WTC11 (cell line): Measurements from ENCODE around the gene CXorf49B.

Experiments used
- ATF1 ChIP-seq: sonication (generic); formaldehyde crosslinking; IDR thresholded peaks from 2 replicates; pipeline ENCODE4 v1.8.1; 2023; ENCODE audit warnings: mild to moderate bottlenecking, moderate library complexity, missing genetic modification reagents
- CTCF ChIP-seq: fragments of 200-600 bp; IDR thresholded peaks from 2 replicates; pipeline ENCODE4 v1.8.0; 2022; ENCODE audit warnings: antibody characterized with exemption
- FOXP1 ChIP-seq: sonication (generic); formaldehyde crosslinking; IDR thresholded peaks from 2 replicates; pipeline ENCODE4 v1.8.0; 2022; ENCODE audit warnings: missing genetic modification reagents, mild to moderate bottlenecking, moderate library complexity, borderline replicate concordance
- MAX ChIP-seq: sonication (generic); formaldehyde crosslinking; IDR thresholded peaks from 2 replicates; pipeline ENCODE4 v1.8.0; 2022; ENCODE audit warnings: mild to moderate bottlenecking, missing genetic modification reagents
- RELA ChIP-seq: sonication (generic); formaldehyde crosslinking; IDR thresholded peaks from 2 replicates; pipeline ENCODE4 v1.8.1; 2022; ENCODE audit warnings: missing genetic modification reagents, mild to moderate bottlenecking, borderline replicate concordance
- TF ChIP-seq, protein P1 (sequence below): sonication (generic); formaldehyde crosslinking; IDR thresholded peaks from 2 replicates; pipeline ENCODE4 v1.8.1; 2022; ENCODE audit warnings: missing genetic modification reagents, borderline replicate concordance
- TF ChIP-seq, protein P2 (sequence below): sonication (generic); formaldehyde crosslinking; IDR thresholded peaks from 2 replicates; pipeline ENCODE4 v1.8.1; 2023; ENCODE audit warnings: mild to moderate bottlenecking, missing genetic modification reagents, borderline replicate concordance
- TF ChIP-seq, protein P3 (sequence below): sonication (generic); formaldehyde crosslinking; IDR thresholded peaks from 2 replicates; pipeline ENCODE4 v1.8.1; 2023; ENCODE audit warnings: mild to moderate bottlenecking, moderate library complexity, missing genetic modification reagents

GRCh38 chrX:71815121-71815905 is 52.2 kb downstream of the CXorf49B start:
- TF ChIP-seq, protein P1, sequence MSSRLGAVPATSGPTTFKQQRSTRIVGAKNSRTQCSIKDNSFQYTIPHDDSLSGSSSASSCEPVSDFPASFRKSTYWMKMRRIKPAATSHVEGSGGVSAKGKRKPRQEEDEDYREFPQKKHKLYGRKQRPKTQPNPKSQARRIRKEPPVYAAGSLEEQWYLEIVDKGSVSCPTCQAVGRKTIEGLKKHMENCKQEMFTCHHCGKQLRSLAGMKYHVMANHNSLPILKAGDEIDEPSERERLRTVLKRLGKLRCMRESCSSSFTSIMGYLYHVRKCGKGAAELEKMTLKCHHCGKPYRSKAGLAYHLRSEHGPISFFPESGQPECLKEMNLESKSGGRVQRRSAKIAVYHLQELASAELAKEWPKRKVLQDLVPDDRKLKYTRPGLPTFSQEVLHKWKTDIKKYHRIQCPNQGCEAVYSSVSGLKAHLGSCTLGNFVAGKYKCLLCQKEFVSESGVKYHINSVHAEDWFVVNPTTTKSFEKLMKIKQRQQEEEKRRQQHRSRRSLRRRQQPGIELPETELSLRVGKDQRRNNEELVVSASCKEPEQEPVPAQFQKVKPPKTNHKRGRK (CRISPR knock-in tag) = no peak
- no peak for TF ChIP-seq RELA (CRISPR knock-in tag)
- TF ChIP-seq CTCF = no peak
- TF ChIP-seq MAX (CRISPR knock-in tag) = no peak
- TF ChIP-seq, protein P2, sequence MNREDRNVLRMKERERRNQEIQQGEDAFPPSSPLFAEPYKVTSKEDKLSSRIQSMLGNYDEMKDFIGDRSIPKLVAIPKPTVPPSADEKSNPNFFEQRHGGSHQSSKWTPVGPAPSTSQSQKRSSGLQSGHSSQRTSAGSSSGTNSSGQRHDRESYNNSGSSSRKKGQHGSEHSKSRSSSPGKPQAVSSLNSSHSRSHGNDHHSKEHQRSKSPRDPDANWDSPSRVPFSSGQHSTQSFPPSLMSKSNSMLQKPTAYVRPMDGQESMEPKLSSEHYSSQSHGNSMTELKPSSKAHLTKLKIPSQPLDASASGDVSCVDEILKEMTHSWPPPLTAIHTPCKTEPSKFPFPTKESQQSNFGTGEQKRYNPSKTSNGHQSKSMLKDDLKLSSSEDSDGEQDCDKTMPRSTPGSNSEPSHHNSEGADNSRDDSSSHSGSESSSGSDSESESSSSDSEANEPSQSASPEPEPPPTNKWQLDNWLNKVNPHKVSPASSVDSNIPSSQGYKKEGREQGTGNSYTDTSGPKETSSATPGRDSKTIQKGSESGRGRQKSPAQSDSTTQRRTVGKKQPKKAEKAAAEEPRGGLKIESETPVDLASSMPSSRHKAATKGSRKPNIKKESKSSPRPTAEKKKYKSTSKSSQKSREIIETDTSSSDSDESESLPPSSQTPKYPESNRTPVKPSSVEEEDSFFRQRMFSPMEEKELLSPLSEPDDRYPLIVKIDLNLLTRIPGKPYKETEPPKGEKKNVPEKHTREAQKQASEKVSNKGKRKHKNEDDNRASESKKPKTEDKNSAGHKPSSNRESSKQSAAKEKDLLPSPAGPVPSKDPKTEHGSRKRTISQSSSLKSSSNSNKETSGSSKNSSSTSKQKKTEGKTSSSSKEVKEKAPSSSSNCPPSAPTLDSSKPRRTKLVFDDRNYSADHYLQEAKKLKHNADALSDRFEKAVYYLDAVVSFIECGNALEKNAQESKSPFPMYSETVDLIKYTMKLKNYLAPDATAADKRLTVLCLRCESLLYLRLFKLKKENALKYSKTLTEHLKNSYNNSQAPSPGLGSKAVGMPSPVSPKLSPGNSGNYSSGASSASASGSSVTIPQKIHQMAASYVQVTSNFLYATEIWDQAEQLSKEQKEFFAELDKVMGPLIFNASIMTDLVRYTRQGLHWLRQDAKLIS (CRISPR knock-in tag) = no peak
- TF ChIP-seq, protein P3, sequence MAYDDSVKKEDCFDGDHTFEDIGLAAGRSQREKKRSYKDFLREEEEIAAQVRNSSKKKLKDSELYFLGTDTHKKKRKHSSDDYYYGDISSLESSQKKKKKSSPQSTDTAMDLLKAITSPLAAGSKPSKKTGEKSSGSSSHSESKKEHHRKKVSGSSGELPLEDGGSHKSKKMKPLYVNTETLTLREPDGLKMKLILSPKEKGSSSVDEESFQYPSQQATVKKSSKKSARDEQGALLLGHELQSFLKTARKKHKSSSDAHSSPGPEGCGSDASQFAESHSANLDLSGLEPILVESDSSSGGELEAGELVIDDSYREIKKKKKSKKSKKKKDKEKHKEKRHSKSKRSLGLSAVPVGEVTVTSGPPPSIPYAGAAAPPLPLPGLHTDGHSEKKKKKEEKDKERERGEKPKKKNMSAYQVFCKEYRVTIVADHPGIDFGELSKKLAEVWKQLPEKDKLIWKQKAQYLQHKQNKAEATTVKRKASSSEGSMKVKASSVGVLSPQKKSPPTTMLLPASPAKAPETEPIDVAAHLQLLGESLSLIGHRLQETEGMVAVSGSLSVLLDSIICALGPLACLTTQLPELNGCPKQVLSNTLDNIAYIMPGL (CRISPR knock-in tag) = no peak
- no peak for TF ChIP-seq FOXP1 (CRISPR knock-in tag)
- no peak for TF ChIP-seq ATF1
